Astrocyte (in vitro differentiated cells and primary cell): ENCODE measurements around the gene TSPAN15.

ENCODE experiments used
- CTCF ChIP-seq: IDR thresholded peaks from 2 replicates; pipeline ENCODE4 v1.5.1; 2011; ENCODE audit warnings: low read depth, mild to moderate bottlenecking, inconsistent platforms, low read length, moderate library complexity; ENCODE audit not compliant: insufficient read depth
- EZH2 ChIP-seq: IDR thresholded peaks from 2 replicates; pipeline ENCODE4 v1.6.1; 2012; ENCODE audit warnings: mild to moderate bottlenecking, low read length, inconsistent platforms; ENCODE audit not compliant: insufficient read depth

DNA sequence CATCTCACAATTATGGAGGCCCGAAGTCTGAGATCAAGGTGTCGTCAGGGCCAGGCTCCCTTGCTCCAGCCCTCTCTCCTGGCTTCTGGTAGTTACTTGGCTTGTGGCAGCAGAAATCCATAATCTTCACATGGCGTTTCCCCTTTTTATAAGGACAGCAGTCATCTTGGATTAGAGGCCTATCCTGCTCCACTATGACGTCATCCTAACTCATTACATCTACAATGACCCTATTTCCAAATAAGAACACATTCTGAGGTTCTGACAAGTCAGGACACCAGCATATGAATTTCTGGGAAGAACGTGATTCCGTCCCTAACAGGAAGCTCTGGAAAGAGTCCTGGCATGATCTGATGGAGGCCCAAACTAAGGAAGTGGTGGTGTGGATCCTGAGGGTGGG is 86.2 kb downstream of the TSPAN15 start:
- TF ChIP-seq CTCF = no peak
- TF ChIP-seq EZH2 = no peak
